ENCODE data around the gene DHX32.

DHX32 gene

GRCh38 chr10:125815764-125816163 lies 65.3 kb downstream of the DHX32 start:
- H3K27ac ChIP-seq = no peak overlapping the region
- H3K4me3 ChIP-seq = no peak overlapping the region
- TF ChIP-seq CTCF (IDR thresholded peaks at IDR 0.05) = no peak
- DNase-seq (ENCODE audit: low spot score) = no peak

- no peak for TF ChIP-seq CTCF (IDR thresholded peaks at IDR 0.05)
- no peak for DNase-seq (ENCODE audit: low spot score)
- H3K4me3 ChIP-seq = no peak overlapping the region
- no peak overlapping the region for H3K27ac ChIP-seq
Measured at GRCh38 chr10:125812128-125812750, 68.9 kb downstream of the DHX32 start.

GRCh38 chr10:125811251-125811650 lies 69.8 kb downstream of the DHX32 start:
- H3K4me3 ChIP-seq = no peak overlapping the region
- H3K27ac ChIP-seq = no peak overlapping the region
- DNase-seq (ENCODE audit: low spot score) = no peak
- no peak for TF ChIP-seq CTCF (IDR thresholded peaks at IDR 0.05)

GRCh38 chr10:125808047-125808446 lies 73.0 kb downstream of the DHX32 start:
- Histone ChIP-seq H3K4me3 (no peak overlapping the region), H3K27ac (no peak overlapping the region)
- no peak for TF ChIP-seq CTCF (IDR thresholded peaks at IDR 0.05)
- no peak for DNase-seq (ENCODE audit: low spot score)

- no peak for TF ChIP-seq CTCF (IDR thresholded peaks at IDR 0.05)
- Histone ChIP-seq H3K27ac (no peak overlapping the region), H3K4me3 (no peak overlapping the region)
- no peak for DNase-seq (ENCODE audit: low spot score)
Measured at GRCh38 chr10:125802739-125803138, 78.4 kb downstream of the DHX32 start.

GRCh38 chr10:125802131-125802530 lies 79.0 kb downstream of the DHX32 start:
- no peak for TF ChIP-seq CTCF (IDR thresholded peaks at IDR 0.05)
- Histone ChIP-seq H3K4me3 (no peak overlapping the region), H3K27ac (no peak overlapping the region)
- no peak for DNase-seq (ENCODE audit: low spot score)

GRCh38 chr10:125801574-125801973 lies 79.5 kb downstream of the DHX32 start:
- no peak for TF ChIP-seq CTCF (IDR thresholded peaks at IDR 0.05)
- no peak overlapping the region for H3K4me3 ChIP-seq
- H3K27ac ChIP-seq = no peak overlapping the region
- DNase-seq (ENCODE audit: low spot score) = no peak

All from coronary artery (tissue), 2 donors.